GM13977 (cell line): Measurements from ENCODE around the gene SHISA5.
"Not testable (repeated sequence)": the region's sequence is repeated elsewhere in the genome, so short reads cannot be mapped to it uniquely, and the experiment has no call there.

Source experiments
- DNase-seq: peaks from one replicate; pipeline ENCODE4 v3.0.0; 2012; ENCODE audit warnings: low spot score
- in situ Hi-C: fragments of 300-500 bp; cut with MboI; formaldehyde crosslinking; loops from one replicate; pipeline ENCODE4 v1.12.0; 2022; ENCODE audit warnings: low sequenced_read_pairs, low pct_unique_long_range_greater_than_20kb, mixed read lengths, inconsistent platforms; ENCODE audit not compliant: unreplicated experiment
- TF ChIP-seq, protein P1 (sequence below): IDR thresholded peaks from 2 replicates; pipeline ENCODE4 v1.5.1; 2012; ENCODE audit warnings: mild to moderate bottlenecking, control low read depth; ENCODE audit not compliant: insufficient read depth; ENCODE audit errors: extremely low read depth, missing control alignments

SHISA5 gene

DNA sequence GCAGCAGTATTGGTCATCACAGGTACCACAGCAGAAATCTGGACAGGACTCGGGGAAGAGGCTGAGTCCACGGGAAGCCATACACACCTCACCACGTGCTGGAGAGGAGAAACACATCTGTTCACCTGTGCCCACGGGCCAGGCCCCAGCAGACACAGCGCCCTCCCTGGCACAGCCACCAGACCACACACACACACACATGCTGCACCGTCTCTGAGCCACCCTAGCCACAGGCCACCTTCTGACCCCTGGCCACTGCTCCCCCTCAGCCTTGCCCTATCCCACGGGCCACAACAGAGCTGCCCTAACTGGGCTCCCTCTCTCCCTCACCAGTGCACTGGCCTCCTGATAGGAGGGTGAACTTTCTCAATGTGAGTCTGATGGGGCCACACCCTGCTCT is 2.8 kb downstream of the SHISA5 start:
- TF ChIP-seq, protein P1, sequence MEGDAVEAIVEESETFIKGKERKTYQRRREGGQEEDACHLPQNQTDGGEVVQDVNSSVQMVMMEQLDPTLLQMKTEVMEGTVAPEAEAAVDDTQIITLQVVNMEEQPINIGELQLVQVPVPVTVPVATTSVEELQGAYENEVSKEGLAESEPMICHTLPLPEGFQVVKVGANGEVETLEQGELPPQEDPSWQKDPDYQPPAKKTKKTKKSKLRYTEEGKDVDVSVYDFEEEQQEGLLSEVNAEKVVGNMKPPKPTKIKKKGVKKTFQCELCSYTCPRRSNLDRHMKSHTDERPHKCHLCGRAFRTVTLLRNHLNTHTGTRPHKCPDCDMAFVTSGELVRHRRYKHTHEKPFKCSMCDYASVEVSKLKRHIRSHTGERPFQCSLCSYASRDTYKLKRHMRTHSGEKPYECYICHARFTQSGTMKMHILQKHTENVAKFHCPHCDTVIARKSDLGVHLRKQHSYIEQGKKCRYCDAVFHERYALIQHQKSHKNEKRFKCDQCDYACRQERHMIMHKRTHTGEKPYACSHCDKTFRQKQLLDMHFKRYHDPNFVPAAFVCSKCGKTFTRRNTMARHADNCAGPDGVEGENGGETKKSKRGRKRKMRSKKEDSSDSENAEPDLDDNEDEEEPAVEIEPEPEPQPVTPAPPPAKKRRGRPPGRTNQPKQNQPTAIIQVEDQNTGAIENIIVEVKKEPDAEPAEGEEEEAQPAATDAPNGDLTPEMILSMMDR: no peak
- in situ Hi-C loops: no loop called here
- DNase-seq: no peak

DNA sequence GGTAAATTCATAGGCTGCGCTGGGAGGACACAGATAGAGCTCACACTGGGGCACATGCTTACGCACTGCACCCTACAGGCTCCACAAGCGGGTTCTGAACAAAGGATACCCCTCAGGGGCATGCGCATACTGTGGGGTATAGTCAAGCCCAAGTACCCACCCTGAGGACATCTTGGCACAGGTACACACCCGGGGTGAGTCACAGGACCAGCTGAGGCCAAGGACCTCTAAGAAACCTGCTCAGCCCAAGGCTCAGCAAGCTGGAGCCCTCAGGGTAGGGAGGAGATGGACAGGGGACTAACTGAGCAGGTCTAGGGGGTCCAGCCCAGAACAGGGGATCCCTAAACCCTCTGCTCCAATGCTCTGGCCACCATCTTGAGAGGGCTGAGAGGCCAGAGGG is 3.3 kb downstream of the SHISA5 start:
- no peak for DNase-seq
- in situ Hi-C loops: no loop called here
- TF ChIP-seq, protein P1: no peak

DNA sequence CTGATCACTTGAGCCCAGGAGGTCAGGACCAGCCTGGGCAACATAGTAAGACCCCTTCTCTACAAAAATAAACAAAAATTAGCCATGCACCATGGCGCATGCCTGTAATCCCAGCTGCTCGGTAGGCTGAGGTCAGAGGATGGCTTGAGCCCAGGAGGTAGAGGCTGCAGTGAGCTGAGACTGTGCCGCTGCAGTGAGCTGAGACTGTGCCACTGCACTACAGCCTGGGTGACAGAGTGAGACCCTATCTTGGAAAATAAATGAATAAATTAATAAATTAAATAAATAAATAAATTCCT is 10.8 kb downstream of the SHISA5 start:
- in situ Hi-C loops: no loop called here
- TF ChIP-seq, protein P1: no peak
- DNase-seq: no peak

DNA sequence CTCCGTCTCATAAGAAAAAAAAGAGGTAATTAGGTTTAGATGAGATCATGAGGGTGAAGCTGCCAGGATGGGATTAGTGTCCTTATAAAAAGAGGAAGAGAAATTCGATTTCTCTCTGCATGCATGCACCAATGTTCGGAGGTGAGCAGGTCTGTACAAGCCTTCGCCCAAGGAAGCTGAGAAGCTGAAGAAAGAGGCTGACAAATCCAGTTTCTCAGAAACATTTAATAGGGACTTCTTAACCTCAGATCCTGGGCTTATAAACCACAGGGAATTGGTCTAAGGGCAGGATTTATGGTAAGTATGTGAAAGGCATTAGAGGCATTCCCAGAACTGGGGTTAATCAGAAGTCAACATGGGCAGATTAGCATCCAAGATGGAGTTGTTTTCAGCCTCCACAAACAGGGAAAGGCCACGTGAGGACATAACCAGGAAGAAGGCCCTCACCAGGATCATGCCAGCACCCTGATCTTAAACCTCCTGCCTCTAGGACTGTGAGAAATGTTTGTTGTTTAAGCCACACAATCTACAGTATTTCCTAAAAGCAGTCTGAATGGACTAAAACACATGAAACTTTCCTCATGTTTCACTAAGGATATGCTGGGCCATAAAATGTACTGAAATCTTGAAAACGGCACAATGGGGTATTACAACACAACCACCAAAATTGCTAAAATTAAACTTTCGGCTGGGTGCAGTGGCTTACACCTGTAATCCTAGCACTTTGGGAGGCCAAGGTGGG is 11.3 kb downstream of the SHISA5 start:
- TF ChIP-seq, protein P1: no peak
- no peak for DNase-seq
- in situ Hi-C loops: no loop called here

DNA sequence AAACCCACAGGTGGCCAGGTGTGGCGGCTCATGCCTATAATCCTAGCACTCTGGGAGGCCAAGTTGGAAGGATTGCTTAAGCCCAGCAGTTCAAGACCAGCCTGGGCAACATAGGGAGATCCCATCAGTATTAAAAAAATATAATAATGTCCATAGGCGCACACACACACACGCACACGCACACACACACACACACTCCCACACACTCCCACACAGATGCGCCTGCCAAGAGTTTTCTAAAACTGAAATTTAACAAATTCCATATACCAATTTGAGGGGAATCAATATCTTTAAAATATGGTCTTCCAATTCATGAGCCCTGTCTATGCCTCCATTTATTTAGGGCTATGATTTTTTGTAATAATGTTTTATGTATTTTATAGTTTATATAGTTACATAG is 17.0 kb downstream of the SHISA5 start:
- no peak for DNase-seq
- in situ Hi-C loops: no loop called here
- TF ChIP-seq, protein P1: no peak

DNA sequence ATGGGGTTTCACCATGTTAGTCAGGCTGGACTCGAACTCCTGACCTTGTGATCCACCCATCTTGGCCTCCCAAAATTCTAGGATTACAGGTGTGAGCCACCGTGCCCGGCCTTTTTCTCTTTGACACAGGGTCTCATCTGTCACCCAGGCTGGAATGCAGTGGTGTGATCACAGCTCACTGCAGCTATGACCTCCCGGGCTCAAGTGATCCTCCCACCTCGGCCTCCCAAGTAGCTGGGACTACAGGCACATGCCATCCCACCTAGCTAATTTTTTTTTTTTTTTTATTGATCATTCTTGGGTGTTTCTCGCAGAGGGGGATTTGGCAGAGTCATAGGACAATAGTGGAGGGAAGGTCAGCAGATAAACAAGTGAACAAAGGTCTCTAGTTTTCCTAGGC is 21.2 kb downstream of the SHISA5 start:
- in situ Hi-C loops, DNase-seq: not testable (repeated sequence)

DNA sequence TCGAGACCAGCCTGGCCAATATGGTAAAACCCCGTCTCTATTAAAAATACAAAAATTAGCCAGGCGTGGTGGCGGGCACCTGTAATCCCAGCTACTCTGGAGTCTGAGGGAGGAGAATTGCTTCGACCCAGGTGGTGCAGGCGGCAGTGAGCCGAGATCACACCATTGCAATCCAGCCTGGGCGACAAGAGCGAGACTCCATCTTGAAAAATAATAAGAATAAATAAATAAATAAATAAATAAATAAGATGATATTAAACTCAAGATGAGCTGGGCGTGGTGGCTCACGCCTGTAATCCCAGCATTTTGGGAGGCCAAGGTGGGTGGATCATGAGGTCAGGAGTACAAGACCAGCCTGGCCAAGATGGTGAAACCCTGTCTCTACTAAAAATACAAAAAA is 23.1 kb downstream of the SHISA5 start:
- in situ Hi-C loops, DNase-seq: not testable (repeated sequence)
